GM18873 (cell line): Measurements from ENCODE around the gene PPP1R26.
"Not testable (repeated sequence)": the region's sequence is repeated elsewhere in the genome, so short reads cannot be mapped to it uniquely, and the experiment has no call there.

Experiments used
- ATAC-seq: cut with Tn5 transposase; IDR thresholded peaks from one replicate; pipeline ENCODE4 v1.9.1; 2021; ENCODE audit warnings: mild to moderate bottlenecking, moderate library complexity, moderate number of reproducible peaks; ENCODE audit not compliant: unreplicated experiment, low FRiP score

PPP1R26 gene

GRCh38 chr9:135519179-135519971 is 39.8 kb downstream of the PPP1R26 start:
- no peak for ATAC-seq

DNA sequence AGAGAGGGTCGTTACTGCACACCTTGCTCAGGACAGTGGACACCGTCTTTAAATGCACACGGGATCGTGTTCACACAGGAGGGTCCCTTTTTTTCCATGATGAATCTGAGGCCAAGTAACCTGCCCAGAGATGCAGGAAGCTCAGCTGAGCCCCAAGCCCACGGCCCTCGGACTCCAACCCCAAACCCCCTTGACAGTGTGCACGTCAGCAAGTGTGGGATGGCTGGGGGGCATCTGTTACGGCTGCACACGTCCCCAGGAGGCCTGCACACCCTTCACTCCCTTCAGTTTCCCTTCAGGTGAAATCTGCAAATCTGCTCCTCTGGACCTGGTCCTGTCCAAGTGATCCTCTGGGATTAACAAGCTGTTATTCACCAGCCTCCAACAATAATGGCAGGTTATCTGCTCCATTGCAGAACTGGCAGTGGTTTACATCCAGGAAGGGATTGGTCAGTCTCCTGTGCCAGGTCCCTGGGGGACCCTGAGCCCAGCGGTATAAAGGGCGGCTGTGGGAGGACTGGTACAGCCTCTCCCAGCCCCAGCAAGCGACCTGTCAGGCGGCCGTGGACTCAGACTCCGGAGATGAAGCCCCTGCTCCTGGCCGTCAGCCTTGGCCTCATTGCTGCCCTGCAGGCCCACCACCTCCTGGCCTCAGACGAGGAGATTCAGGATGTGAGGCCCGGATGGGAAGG is 41.5 kb downstream of the PPP1R26 start, which contains the start of gene LCN1:
LCN1 (plus strand) TSS at position 525 of the 692 bp plus-strand sequence; CDS start at position 583, 58 bp downstream.
- ATAC-seq: no peak

- ATAC-seq: no peak
These were observed 42.1 kb downstream of the PPP1R26 start for GRCh38 chr9:135521608-135522095.

GRCh38 chr9:135522137-135522877 is 42.7 kb downstream of the PPP1R26 start:
- no peak for ATAC-seq

GRCh38 chr9:135522931-135523330 is 43.3 kb downstream of the PPP1R26 start:
- no peak for ATAC-seq

DNA sequence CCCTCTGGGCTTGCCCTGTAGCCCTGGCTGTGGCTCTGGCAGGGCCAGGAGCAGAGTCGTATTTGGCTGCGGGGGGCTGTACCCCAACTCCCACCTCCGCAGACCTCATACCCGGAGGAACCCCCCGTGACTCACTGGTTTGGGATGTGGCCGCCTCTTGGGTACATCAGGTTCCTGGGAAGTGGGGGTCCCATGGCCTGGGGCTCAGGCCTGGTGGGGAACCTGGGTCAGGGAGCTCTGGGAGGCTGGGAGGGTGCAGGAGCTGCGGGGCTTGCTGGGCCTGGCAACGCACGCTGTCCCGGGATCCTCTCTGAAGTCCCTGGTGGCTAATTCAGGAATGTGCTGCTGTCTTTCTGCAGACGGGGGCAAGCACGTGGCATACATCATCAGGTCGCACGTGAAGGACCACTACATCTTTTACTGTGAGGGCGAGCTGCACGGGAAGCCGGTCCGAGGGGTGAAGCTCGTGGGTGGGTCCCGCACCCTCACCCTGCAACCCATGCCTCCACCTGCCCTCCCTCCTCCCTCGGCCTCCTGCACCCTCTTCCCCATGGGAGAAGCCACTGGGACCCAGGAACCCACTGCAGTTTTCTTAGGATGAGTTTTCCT is 44.0 kb downstream of the PPP1R26 start:
- no peak for ATAC-seq

DNA sequence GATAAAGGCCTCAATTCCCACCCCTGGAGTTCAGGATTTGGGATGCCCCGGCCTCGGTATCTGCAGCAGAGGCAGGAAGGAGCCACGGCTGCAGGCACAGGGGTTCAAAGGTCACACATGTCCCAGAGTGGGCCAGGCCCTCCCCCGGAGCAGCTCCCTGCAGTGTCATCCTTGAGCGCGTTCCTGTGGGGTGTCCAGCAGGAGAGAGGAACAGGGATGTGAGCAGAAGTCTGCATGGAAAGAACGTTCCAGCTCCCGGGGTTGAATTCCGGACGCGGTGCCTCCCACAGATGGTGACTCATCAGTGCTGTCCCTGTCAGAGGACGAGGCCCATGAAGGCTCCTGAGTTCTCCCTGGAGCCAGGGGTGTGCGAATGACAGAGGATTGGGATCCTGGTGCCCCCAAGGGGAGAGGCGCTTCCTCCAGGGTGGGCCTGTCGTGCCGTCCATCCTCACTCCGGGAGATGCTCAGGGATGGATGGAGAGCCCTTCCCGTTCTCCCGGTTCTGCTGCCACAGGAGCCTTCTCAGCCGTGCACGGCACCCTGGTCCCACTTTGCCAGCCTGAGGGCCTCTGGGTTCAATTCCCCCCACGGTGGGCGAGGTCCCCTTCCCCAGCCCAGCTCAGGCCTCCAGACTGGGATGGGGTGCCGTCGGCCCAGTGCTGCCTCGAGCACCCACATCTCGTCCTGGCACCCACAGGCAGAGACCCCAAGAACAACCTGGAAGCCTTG is 44.7 kb downstream of the PPP1R26 start:
- ATAC-seq: no peak

DNA sequence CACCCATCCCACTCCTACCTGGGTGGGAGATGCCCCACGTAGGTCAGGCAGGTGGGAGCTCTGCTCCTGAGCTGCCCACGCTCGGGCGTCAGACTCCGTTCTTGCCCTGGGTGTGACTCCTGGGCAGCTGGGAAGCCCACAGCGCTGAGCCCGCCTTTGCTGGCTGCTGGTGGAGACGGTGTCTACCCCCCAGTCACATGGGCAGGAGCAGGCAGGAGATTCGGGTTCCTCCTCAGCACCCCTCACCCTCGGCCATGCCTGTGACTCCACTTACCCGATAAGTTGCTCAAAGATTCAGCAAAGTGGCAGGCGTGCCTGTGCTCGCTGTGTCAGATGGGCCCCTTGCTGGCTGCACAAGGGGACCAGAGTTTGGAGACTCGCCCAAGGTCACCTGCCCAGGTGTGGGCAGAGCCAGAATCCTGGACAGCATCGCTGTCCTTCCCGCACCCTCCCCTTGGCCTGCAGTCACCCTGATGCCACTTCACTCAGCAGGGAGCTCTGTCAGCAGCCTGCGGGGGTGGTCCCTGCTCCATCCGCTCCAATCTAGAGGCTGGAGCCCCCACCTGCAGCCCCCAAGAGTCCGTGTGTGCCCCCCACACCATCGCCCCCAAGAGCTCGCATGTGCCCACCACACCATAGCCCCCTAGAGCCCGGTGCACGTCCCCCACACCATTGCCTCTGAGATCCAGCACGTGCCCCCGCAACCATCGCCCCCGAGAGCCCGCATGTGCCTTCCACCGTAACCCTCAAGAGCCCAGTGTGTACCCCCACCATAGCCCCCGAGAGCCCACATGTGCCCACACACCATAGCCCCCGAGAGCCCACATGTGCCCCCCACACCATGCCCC is 45.9 kb downstream of the PPP1R26 start:
- no peak for ATAC-seq

DNA sequence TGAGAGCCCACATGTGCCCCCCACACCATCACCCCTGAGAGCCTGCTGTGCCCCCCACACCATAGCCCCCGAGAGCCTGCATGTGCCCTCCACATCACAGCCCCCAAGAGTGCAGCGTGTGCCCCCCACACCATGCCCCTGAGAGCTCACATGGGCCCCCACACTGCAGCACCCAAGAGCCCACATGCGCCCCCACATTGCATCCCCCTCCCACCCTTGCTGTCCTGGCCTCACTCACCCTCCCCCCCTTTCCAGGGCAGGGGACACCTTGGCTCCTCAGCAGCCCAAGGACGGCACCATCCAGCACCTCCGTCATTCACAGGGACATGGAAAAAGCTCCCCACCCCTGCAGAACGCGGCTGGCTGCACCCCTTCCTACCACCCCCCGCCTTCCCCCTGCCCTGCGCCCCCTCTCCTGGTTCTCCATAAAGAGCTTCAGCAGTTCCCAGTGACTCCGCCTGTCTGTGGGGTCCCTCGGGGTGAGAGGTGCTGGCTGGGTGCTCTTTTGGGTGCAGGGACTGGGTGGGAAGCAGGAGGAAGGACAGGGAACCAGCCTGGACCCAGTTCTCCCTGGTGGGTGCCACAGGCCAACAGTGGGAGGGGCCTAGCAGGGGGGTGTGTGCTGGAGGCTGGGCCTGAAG is 46.6 kb downstream of the PPP1R26 start:
- no peak for ATAC-seq

GRCh38 chr9:135526730-135527571 is 47.4 kb downstream of the PPP1R26 start:
- no peak for ATAC-seq

GRCh38 chr9:135528842-135529435 is 49.4 kb downstream of the PPP1R26 start:
- not testable (repeated sequence) for ATAC-seq

DNA sequence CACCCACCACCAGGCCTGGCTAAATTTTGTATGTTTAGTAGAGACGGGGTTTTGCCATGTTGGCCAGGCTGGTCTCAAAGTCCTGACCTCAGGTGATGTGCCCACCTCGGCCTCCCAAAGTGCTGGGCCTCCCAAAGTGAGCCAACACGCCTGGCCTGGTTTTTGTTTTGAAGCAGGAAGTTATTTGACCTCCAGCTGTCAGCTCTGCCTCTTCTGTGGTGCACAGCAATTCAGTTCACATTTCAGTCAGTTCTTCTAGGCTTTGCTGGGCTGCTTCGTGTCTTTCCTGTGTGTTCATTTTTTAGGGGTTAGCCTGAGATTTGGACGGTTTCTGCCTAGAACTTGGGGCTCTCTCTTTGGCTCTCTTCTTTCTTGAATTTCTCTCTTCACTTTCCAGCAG is 50.6 kb downstream of the PPP1R26 start:
- no peak for ATAC-seq

GRCh38 chr9:135531096-135531495 is 51.5 kb downstream of the PPP1R26 start:
- ATAC-seq: no peak

DNA sequence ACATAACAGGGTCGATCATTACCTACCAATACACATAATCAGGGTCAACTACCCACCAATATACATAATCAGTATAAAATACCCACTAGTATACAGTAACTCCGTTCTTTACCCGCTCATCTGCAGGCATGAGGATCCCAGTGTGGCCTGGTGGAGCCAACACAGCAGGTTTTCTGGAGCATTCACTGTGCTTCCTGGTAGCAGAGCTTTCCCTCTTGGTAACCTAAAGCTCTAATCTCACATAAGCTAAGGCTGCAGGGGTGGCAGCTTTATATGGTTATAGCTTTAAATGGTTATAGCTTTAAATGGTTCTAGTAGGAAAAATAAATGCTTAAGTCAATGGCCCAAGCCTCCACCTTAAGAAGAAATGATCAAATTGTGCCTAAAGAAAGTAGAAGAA is 53.5 kb downstream of the PPP1R26 start:
- no peak for ATAC-seq

DNA sequence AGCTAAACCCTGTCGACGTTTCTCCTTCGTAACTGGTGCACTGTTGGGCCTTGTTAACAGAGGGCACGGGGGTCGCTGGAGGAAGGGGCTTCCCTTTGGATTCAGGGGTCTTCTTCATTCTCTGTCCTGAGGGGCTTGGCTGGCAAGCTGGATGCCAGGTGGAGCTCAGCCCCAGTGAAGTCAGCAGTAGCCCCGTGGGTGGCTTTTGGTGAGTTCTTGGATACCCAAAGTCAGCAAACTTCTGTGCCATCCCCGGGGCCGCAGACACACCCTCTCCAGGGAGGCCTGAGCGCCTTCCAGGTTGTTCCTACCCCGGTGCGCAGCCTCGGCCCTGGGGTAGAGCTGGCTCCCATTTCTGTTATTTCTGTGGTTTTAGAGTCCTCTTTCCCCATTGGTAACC is 54.1 kb downstream of the PPP1R26 start:
- no peak for ATAC-seq

DNA sequence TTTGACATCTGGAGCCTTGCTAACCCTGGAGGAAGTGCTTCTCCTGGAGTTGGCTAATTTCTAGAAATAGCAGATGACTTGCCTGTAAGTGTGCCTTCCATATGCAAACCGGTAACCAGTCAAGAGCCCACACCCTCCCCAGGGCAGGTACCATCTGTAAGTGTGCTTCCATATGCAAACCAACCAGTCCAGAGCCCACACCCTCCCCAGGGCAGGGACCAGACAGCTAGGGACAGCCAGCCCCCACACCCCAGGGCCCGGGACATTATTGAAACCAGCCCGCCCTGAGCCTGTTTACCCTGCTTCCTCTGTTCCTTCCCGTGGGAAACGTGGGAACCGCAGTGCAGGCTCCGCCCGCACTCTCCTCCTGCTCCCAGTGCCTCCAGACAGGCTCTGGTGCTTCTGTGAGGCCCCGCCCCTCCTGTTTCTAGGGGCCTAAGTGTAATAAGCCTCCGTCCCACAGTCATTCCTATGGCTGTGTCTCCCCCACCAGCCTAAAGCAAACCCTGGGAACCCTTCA is 54.7 kb downstream of the PPP1R26 start:
- ATAC-seq: not testable (repeated sequence)

DNA sequence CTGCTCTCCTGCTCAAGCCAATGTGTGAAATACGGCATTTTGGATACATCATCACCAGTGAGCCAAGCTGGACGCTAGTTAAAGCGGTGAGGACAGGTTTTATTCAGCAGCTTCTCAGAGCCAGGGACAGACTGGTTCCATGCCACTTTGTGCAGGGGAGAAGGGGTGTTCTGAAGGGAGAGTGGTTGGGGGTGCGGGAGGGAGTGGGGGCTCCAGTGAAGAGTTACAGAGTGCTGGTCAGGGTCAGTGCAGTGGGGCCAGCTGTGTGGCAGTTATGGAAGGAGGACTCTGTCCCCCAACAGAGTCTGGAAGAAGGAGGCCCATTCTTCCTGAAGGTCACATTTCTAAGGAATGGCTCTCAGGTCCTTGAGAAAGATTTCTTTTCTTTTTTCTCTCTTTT is 55.2 kb downstream of the PPP1R26 start:
- ATAC-seq: not testable (repeated sequence)
